ENCODE measurements around the gene SLC4A2. TPM values are rescaled to one million over a fixed set of nuclear protein-coding genes. Genes with fewer than 3 reads are reported as not detected.

SLC4A2 gene
- polyA plus RNA-seq, 3 donors: 21.6 to 132 (median 23.8) TPM

DNA sequence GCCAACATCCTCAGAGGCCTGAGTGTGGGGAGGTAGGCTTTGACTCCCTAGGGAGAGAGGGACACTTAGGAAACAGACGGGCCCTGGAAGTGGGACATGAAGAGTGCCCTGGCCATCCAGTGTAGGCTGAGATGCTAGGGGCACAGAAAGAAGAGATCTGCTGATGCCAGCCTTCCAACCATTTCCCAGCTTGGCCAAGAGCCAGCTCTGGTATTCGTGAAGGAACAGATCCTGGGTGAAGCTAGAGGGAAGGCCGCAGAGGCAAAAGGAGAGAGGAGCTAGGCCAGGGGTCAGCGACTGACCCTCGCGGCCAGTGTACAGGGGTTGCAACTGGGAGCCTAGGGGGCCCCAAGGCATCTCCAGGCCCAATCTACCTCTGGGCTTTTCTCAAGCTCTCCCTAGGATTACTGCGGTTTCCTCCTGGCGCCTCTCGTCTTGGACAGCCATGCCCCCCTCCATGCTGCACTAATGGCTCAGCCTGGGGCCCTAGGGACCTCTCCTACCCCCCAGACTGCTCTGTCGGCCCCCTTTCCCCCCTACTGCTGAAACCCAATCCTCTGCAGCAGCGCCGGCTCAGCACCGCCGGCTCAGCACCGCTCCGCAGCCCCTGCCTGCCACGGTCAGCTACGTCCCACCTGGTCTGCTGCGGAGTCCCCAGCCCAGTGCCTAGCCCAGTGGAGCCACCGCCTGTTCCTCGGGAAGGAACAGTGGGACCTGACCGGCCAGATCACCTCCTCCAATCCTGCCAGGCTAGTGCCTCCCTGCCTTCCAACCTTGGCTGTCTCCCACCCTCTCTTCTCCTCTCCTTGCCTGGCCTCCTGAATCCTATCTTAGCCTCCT is 11.2 kb upstream of the SLC4A2 start, which contains the start of gene ASIC3:
ASIC3 (plus strand) TSS at position 556 of the 840 bp plus-strand sequence. CDS start 355 bp downstream, outside the sequence.
- Mint-ChIP-seq H3K4me3 (no peak within 1 kb of the TSS), H3K9me3 (peaks cover 0 to 2% (median 0%) of the 10 kb centered on the region in 7 donors), H3K4me1 (peaks cover 8% of the 10 kb centered on the region), H3K27ac (peak within 1 kb of the TSS in 1 of 7 donors; percentile 63), H3K36me3 (peaks cover 10 to 23% of the 10 kb centered on the region in 2 donors), H3K27me3 (ENCODE audit: low read depth in 3 of 3) (peaks cover 7 to 23% (median 11%) of the 10 kb centered on the region in 3 donors)
- no peak within 1 kb of the TSS for H3K27ac ChIP-seq (ENCODE audit: low read depth in 1 of 2, low read length in 2 of 2)
- WGBS (ENCODE audit: insufficient coverage): 98% methylated on average over 21 of the region's 22 CpGs
- peaks cover 0 to 11% of the 10 kb centered on the region in 2 donors for H3K27me3 ChIP-seq (ENCODE audit: control insufficient read depth in 2 of 2, insufficient read depth in 2 of 2, low read length in 2 of 2)
- peaks cover 7 to 17% of the 10 kb centered on the region in 2 donors for H3K4me1 ChIP-seq (ENCODE audit: control insufficient read depth in 1 of 2, insufficient read depth in 2 of 2, low read length in 2 of 2)
- no peak within 1 kb of the TSS for H3K4me2 ChIP-seq (replicated peaks; ENCODE audit: extremely low read depth, low read length, poor library complexity, severe bottlenecking)
- H3K79me2 ChIP-seq (ENCODE audit: insufficient read depth, low read length): no peaks in the 10 kb centered on the region
- H4K20me1 ChIP-seq (ENCODE audit: insufficient read depth, low read length): no peaks in the 10 kb centered on the region
- no peaks in the 10 kb centered on the region for H3K9me3 ChIP-seq (replicated peaks in 1 of 2; ENCODE audit: control insufficient read depth in 1 of 2, insufficient read depth in 1 of 2, low read length in 2 of 2)
- H3K36me3 ChIP-seq (replicated peaks in 1 of 2; ENCODE audit: control insufficient read depth in 1 of 2, insufficient read depth in 2 of 2, low read length in 2 of 2): no peaks in the 10 kb centered on the region
- no peak within 1 kb of the TSS for H2AFZ ChIP-seq (ENCODE audit: insufficient read depth, low read depth, low read length, poor library complexity, severe bottlenecking)
- no peak within 1 kb of the TSS for H3K9ac ChIP-seq (ENCODE audit: insufficient read depth, low read length, poor library complexity, severe bottlenecking)
- H3K4me3 ChIP-seq (replicated peaks in 1 of 3; ENCODE audit: low read depth in 2 of 3, low read length in 3 of 3): no peak within 1 kb of the TSS
- no peak for DNase-seq
- intact Hi-C loops (cut with micrococcal nuclease): no loop called here
- TF ChIP-seq, protein P1, sequence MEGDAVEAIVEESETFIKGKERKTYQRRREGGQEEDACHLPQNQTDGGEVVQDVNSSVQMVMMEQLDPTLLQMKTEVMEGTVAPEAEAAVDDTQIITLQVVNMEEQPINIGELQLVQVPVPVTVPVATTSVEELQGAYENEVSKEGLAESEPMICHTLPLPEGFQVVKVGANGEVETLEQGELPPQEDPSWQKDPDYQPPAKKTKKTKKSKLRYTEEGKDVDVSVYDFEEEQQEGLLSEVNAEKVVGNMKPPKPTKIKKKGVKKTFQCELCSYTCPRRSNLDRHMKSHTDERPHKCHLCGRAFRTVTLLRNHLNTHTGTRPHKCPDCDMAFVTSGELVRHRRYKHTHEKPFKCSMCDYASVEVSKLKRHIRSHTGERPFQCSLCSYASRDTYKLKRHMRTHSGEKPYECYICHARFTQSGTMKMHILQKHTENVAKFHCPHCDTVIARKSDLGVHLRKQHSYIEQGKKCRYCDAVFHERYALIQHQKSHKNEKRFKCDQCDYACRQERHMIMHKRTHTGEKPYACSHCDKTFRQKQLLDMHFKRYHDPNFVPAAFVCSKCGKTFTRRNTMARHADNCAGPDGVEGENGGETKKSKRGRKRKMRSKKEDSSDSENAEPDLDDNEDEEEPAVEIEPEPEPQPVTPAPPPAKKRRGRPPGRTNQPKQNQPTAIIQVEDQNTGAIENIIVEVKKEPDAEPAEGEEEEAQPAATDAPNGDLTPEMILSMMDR (IDR thresholded peaks at IDR 0.05): no peak

DNA sequence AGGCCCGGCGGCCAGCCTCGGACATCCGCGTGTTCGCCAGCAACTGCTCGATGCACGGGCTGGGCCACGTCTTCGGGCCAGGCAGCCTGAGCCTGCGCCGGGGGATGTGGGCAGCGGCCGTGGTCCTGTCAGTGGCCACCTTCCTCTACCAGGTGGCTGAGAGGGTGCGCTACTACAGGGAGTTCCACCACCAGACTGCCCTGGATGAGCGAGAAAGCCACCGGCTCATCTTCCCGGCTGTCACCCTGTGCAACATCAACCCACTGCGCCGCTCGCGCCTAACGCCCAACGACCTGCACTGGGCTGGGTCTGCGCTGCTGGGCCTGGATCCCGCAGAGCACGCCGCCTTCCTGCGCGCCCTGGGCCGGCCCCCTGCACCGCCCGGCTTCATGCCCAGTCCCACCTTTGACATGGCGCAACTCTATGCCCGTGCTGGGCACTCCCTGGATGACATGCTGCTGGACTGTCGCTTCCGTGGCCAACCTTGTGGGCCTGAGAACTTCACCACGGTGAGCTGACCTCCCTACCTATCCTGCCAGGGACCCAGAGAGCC is 10.4 kb upstream of the SLC4A2 start:
- Histone ChIP-seq H3K27me3 (ENCODE audit: control insufficient read depth in 2 of 2, insufficient read depth in 2 of 2, low read length in 2 of 2) (peaks cover 0 to 11% of the 10 kb centered on the region in 2 donors), H3K79me2 (ENCODE audit: insufficient read depth, low read length) (no peaks in the 10 kb centered on the region), H3K4me2 (replicated peaks; ENCODE audit: extremely low read depth, low read length, poor library complexity, severe bottlenecking) (no peak overlapping the region), H3K9me3 (replicated peaks in 1 of 2; ENCODE audit: control insufficient read depth in 1 of 2, insufficient read depth in 1 of 2, low read length in 2 of 2) (no peaks in the 10 kb centered on the region), H3K9ac (ENCODE audit: insufficient read depth, low read length, poor library complexity, severe bottlenecking) (no peak overlapping the region), H3K4me1 (ENCODE audit: control insufficient read depth in 1 of 2, insufficient read depth in 2 of 2, low read length in 2 of 2) (peaks cover 13 to 24% of the 10 kb centered on the region in 2 donors), H4K20me1 (ENCODE audit: insufficient read depth, low read length) (no peaks in the 10 kb centered on the region), H3K36me3 (replicated peaks in 1 of 2; ENCODE audit: control insufficient read depth in 1 of 2, insufficient read depth in 2 of 2, low read length in 2 of 2) (no peaks in the 10 kb centered on the region), H2AFZ (ENCODE audit: insufficient read depth, low read depth, low read length, poor library complexity, severe bottlenecking) (no peak overlapping the region), H3K27ac (ENCODE audit: low read depth in 1 of 2, low read length in 2 of 2) (no peak overlapping the region), H3K4me3 (replicated peaks in 1 of 3; ENCODE audit: low read depth in 2 of 3, low read length in 3 of 3) (no peak overlapping the region)
- TF ChIP-seq, protein P1 (IDR thresholded peaks at IDR 0.05): no peak
- no peak for DNase-seq
- intact Hi-C loops (cut with micrococcal nuclease): no loop called here
- H3K27me3 Mint-ChIP-seq (ENCODE audit: low read depth in 3 of 3): peaks cover 7 to 23% (median 11%) of the 10 kb centered on the region in 3 donors
- H3K36me3 Mint-ChIP-seq: peaks cover 11 to 23% of the 10 kb centered on the region in 2 donors
- no peak overlapping the region for H3K27ac Mint-ChIP-seq
- WGBS (ENCODE audit: insufficient coverage): 95% methylated on average over 34 of the region's 38 CpGs
- H3K4me3 Mint-ChIP-seq: no peak overlapping the region
- peaks cover 0 to 2% (median 0%) of the 10 kb centered on the region in 7 donors for H3K9me3 Mint-ChIP-seq
- H3K4me1 Mint-ChIP-seq: peaks cover 12% of the 10 kb centered on the region

Measured in CD14-positive monocyte (primary cell).